GM20000 (cell line): ENCODE results near the gene IQGAP2.

Experiments used
- DNase-seq: peaks from one replicate; pipeline ENCODE4 v3.0.0; 2012; ENCODE audit warnings: low spot score
- TF ChIP-seq, protein P1 (sequence below): IDR thresholded peaks from 2 replicates; pipeline ENCODE4 v1.5.1; 2012; ENCODE audit warnings: mild to moderate bottlenecking, control low read depth; ENCODE audit errors: extremely low read depth, missing control alignments

IQGAP2 gene

DNA sequence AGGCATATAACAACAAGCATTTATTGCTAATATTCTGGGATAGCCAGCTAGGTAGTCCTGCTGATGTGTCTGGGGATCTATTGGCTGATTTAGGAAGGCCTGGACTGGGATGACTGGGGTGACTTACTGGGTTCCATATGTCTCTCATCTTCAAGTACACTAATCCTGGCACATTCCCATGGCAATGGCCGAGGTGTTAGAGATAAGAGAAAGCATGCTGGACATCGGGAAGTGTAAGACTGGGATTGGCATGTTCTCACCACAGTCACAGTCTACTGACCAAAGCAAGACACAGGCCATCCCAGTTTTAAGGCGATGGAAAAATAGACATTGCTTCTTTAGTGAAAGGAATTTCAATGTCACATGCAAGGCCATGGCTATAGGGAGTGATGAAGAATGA is 342.6 kb downstream of the IQGAP2 start:
- TF ChIP-seq, protein P1, sequence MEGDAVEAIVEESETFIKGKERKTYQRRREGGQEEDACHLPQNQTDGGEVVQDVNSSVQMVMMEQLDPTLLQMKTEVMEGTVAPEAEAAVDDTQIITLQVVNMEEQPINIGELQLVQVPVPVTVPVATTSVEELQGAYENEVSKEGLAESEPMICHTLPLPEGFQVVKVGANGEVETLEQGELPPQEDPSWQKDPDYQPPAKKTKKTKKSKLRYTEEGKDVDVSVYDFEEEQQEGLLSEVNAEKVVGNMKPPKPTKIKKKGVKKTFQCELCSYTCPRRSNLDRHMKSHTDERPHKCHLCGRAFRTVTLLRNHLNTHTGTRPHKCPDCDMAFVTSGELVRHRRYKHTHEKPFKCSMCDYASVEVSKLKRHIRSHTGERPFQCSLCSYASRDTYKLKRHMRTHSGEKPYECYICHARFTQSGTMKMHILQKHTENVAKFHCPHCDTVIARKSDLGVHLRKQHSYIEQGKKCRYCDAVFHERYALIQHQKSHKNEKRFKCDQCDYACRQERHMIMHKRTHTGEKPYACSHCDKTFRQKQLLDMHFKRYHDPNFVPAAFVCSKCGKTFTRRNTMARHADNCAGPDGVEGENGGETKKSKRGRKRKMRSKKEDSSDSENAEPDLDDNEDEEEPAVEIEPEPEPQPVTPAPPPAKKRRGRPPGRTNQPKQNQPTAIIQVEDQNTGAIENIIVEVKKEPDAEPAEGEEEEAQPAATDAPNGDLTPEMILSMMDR, result no peak
- no peak for DNase-seq

DNA sequence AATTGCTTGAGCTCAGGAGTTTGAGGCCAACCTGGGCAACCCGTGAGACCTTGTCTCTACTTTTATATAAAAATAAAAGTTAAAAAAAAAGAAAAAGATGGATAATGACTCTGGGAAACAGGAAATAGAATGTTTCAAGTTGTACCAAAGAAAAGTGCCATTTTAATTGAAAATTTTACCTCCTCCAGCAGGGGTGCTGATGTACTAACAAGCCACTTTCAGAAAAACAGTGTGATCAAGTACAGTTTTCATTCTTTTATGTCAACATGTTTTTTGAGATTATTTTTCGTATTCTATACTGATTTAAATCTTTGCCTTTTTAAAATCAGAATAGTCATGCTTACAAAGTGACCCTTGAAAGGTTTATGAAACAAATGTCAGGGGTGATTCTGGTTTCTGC is 343.6 kb downstream of the IQGAP2 start:
- TF ChIP-seq, protein P1, result no peak
- no peak for DNase-seq

DNA sequence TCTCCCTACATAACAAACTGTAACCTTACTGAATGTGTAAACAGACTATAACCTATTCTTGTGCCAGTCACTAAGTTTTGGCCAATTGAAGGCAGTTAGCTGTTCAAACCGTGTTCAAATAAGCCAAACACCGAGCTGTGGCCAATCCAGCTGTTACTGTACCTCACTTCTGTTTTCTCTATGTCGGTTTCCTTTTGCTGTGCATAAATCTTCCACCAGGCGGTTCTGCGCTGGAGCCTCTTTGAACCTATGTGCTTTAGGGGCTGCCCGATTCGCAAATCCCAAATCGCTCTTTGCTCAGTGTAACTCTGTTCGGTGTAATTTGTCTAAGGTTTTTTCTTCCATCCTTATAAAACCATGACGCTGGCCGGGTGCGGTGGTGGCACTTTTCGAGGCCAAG is 344.6 kb downstream of the IQGAP2 start:
- TF ChIP-seq, protein P1, result no peak
- no peak for DNase-seq

DNA sequence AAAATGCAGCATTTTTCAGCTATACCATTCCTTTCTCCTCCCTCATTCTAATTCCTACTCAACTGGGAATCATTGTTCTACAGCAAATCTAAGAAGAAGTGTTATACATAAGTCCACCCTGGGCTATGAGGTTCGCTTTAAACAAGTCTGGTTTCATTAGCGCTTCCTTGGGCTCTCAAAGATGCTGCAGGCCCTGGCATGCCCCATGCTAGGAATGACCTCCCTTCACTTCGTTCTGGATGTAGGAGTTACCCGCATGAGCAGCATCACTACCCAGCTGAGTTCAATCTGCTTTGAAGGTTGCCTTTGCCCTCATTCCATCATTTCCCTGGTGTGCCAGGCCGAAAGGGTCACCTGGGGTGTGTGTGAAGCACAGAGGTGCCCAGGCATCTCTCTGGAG is 348.2 kb downstream of the IQGAP2 start:
- TF ChIP-seq, protein P1, result no peak
- DNase-seq, result no peak

DNA sequence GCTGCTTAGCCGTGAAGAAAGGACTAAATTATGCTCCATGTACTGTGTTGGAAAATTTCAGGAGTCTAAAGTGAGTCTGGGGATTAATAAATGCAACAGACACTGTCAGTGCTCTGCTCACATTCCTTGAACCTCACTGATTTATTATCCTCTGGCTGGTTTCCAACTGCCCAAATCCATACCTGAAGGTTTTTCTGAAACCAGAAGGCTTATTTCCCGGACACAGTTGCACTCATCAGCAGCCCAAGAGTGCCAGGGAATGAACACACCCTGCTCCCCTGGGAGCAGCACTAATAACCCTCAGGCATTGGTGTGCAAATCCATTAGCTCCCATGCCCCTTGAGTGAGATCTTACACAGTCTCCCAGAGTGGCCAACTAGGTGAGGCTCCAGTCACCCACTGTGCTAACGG is 351.6 kb downstream of the IQGAP2 start:
- DNase-seq, result no peak
- TF ChIP-seq, protein P1, result no peak

DNA sequence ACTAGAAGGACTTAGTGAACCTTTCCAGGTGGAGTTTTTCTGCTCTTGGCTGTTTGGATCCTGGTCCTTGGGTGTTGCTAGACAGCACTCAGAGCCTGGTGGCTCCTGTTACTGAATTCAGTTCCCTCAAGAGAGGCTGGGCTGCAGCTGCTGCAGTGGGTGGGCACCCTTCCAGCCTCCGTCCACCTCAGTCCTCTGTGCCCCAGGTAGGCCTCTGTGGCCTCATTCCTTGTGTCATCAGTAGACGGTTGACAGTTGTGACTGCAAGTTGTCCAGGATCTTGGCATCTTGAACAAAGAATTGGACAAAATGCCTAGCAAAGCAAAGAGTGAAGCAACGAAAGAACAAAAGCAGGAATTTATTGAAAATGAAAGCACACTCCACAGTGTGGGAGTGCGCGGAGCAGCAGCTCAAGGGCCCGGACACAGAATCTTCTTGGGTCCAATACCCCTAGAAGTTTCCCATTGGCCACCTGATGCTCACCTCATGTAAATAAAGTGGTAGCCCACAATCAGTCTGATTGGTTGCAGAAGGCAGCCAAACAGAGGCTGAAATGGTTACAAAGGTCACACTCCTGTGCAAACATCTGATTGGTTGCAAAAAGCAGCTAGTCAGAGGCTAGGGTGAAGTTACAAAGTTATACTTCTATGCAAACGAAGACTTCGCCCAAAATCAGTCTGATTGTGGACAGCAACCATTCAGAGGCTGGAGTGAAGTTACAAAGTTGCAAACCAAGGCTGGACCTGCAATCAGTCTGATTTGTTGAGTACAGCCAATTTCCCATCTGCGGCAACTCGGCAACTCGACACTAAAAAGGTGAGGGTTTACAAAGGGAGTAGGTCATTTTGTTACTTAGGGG is 352.9 kb downstream of the IQGAP2 start:
- TF ChIP-seq, protein P1, result no peak

DNA sequence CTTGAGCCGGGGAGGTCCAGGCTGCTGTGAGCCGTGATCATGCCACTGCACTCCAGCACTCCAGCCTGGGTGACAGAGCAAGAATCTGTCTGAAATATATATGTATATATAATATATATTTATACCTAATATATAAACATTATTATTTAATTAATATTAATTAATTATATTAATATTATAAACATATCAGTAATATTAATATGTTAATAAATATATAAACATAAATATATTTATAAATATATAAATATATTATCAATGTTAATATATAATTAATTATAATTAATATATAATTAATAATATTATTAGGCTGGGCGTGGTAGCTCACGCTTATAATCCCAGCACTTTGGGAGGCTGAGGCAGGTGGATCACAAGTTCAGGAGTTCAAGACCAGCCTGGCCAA is 354.0 kb downstream of the IQGAP2 start:
- TF ChIP-seq, protein P1, result no peak
- no peak for DNase-seq

More for the DNA sequence above, 352.9 kb downstream of the IQGAP2 start:
- DNase-seq, result no peak
